Endodermal cell (in vitro differentiated cells): Measurements from ENCODE around the gene DCUN1D1. TPM values are rescaled to one million over a fixed set of nuclear protein-coding genes. Genes with fewer than 3 reads are reported as not detected.

ENCODE experiments used
- DNase-seq: peaks from one replicate; pipeline ENCODE4 v3.0.0-alpha.2; 2017
- H3K27ac ChIP-seq: 2 replicates; pipeline ENCODE4 v1.5.1; 2013; ENCODE audit warnings: mild to moderate bottlenecking, low read depth, low read length, moderate library complexity
- H3K27me3 ChIP-seq: 2 replicates; pipeline ENCODE4 v1.6.1; 2013; ENCODE audit warnings: mild to moderate bottlenecking, low read length, moderate library complexity; ENCODE audit not compliant: insufficient read depth, control insufficient read depth, poor library complexity, severe bottlenecking
- H3K36me3 ChIP-seq: 2 replicates; pipeline ENCODE4 v1.7.0; 2013; ENCODE audit warnings: mild to moderate bottlenecking, low read length, moderate library complexity; ENCODE audit not compliant: control insufficient read depth, insufficient read depth
- H3K4me1 ChIP-seq: one replicate; pipeline ENCODE4 v1.7.0; 2013; ENCODE audit warnings: low read length; ENCODE audit not compliant: control insufficient read depth, insufficient read depth
- H3K4me3 ChIP-seq: 2 replicates; pipeline ENCODE4 v1.5.1; 2013; ENCODE audit warnings: mild to moderate bottlenecking, low read length, moderate library complexity
- H3K9ac ChIP-seq: 2 replicates; pipeline ENCODE4 v1.6.1; 2013; ENCODE audit warnings: mild to moderate bottlenecking, low read length, moderate library complexity; ENCODE audit not compliant: poor library complexity, severe bottlenecking; ENCODE audit errors: extremely low read depth
- H3K9me3 ChIP-seq: 2 replicates; pipeline ENCODE4 v1.6.1; 2013; ENCODE audit warnings: mild to moderate bottlenecking, low read length, moderate library complexity; ENCODE audit not compliant: control insufficient read depth
- H3K27ac Mint-ChIP-seq: 2 replicates; pipeline ENCODE4 v1.8.0; 2020; ENCODE audit warnings: mixed read lengths
- H3K27me3 Mint-ChIP-seq: 2 replicates; pipeline ENCODE4 v1.8.0; 2021; ENCODE audit warnings: mild to moderate bottlenecking, mixed read lengths; ENCODE audit not compliant: insufficient read depth
- H3K36me3 Mint-ChIP-seq: 2 replicates; pipeline ENCODE4 v1.8.0; 2020; ENCODE audit warnings: low read depth, mixed read lengths
- H3K4me1 Mint-ChIP-seq: 2 replicates; pipeline ENCODE4 v1.8.0; 2020; ENCODE audit warnings: mixed read lengths
- H3K4me3 Mint-ChIP-seq: 2 replicates; pipeline ENCODE4 v1.8.0; 2020; ENCODE audit warnings: mild to moderate bottlenecking, moderate library complexity, mixed read lengths
- H3K9me3 Mint-ChIP-seq: 2 replicates; pipeline ENCODE4 v1.8.0; 2020; ENCODE audit warnings: mild to moderate bottlenecking, mixed read lengths
- WGBS, 2 experiments: methylation state at CpG; one replicate each; pipeline versions ENCODE4 v1.1.5 to v1.1.7; 2013; ENCODE audit warnings: missing lambda C conversion rate in 2 of 2, mixed read lengths in 1 of 2; ENCODE audit not compliant: insufficient coverage in 1 of 2, insufficient read length in 1 of 2; 5-methylcytosine and 5-hydroxymethylcytosine counted together
- total RNA-seq, 2 donors: library from RNA; stranded (reverse); fragmentation: NEBNext Ultra II Directional in 1 of 2; extraction: Animal tissue kit (Norgen Biotek cat#: 25700) in 1 of 2; gene quantifications; 2 replicates in 1 of 2; 3 replicates in 1 of 2; pipeline ENCODE4 v1.2.1, GENCODE V29; 2021
- TF ChIP-seq, protein P1 (sequence below): fragments of 200-600 bp; sonication (generic); conservative IDR thresholded peaks from 2 replicates; pipeline ENCODE4 v1.5.0; 2021; ENCODE audit warnings: antibody characterized with exemption, mild to moderate bottlenecking

DCUN1D1 gene
- total RNA-seq, 2 donors from 2014 or later = 59.6 to 65.6 TPM

GRCh38 chr3:182936918-182937285, 43.4 kb downstream of the DCUN1D1 start:
- no peak for DNase-seq
- H3K4me1 ChIP-seq = peaks cover 20% of the 10 kb centered on the region
- TF ChIP-seq, protein P1, sequence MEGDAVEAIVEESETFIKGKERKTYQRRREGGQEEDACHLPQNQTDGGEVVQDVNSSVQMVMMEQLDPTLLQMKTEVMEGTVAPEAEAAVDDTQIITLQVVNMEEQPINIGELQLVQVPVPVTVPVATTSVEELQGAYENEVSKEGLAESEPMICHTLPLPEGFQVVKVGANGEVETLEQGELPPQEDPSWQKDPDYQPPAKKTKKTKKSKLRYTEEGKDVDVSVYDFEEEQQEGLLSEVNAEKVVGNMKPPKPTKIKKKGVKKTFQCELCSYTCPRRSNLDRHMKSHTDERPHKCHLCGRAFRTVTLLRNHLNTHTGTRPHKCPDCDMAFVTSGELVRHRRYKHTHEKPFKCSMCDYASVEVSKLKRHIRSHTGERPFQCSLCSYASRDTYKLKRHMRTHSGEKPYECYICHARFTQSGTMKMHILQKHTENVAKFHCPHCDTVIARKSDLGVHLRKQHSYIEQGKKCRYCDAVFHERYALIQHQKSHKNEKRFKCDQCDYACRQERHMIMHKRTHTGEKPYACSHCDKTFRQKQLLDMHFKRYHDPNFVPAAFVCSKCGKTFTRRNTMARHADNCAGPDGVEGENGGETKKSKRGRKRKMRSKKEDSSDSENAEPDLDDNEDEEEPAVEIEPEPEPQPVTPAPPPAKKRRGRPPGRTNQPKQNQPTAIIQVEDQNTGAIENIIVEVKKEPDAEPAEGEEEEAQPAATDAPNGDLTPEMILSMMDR = no peak

DNA sequence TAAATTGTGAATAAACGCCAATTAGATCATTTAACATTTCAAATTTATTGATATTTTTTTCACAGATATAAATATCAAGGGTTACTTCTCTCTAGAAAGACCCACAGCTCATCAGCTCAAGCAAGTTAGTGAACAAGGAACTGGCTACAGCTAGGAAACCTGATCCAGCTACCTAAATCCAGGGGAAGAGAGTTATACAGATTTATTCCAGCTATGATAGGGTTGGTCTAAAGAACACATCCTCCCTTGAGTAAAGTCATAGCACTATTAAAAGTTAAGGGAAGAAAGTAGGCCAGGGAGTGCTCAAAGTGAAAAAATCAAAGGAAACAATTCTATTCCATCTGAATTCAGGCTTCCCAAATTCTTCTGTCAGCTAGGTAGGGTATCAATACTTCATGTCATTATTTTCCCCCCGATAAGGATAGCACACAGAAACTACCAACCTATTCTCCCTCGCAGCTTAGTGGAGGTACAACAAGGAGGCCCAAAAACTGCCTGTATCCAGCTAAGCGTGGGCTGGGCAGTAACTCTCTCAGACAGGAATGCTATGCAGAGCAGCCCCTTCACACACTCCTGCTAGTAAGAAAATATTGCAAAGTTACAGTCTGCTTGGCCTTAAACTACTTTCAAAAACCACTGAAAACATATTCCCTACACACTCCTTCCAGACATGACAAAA, 44.0 kb downstream of the DCUN1D1 start:
- Mint-ChIP-seq H3K27me3 (no peaks in the 10 kb centered on the region), H3K9me3 (peaks cover 12% of the 10 kb centered on the region), H3K36me3 (peaks cover 15% of the 10 kb centered on the region), H3K4me1 (peaks cover 50% of the 10 kb centered on the region), H3K4me3 (no peak overlapping the region), H3K27ac (no peak overlapping the region)
- Histone ChIP-seq H3K4me1 (peaks cover 20% of the 10 kb centered on the region), H3K36me3 (peaks cover 3% of the 10 kb centered on the region), H3K9me3 (peaks cover 11% of the 10 kb centered on the region), H3K27ac (no peak overlapping the region), H3K27me3 (no peaks in the 10 kb centered on the region), H3K4me3 (peak overlapping the region; percentile 28), H3K9ac (no peak overlapping the region)
- DNase-seq = no peak
- TF ChIP-seq, protein P1 = no peak
- 73 to 89% methylated on average over 2 to 4 of the region's 4 CpGs for WGBS, 2 experiments

More at GRCh38 chr3:182936918-182937285, 43.4 kb downstream of the DCUN1D1 start:
- no peak overlapping the region for H3K9ac ChIP-seq
- H3K27me3 ChIP-seq = no peaks in the 10 kb centered on the region
- no peak overlapping the region for H3K27ac Mint-ChIP-seq
- H3K36me3 Mint-ChIP-seq = peaks cover 12% of the 10 kb centered on the region
- no peak overlapping the region for H3K4me3 Mint-ChIP-seq
- H3K27me3 Mint-ChIP-seq = no peaks in the 10 kb centered on the region
- H3K9me3 ChIP-seq = peaks cover 11% of the 10 kb centered on the region
- no peak overlapping the region for H3K4me3 ChIP-seq
- H3K27ac ChIP-seq = no peak overlapping the region
- peaks cover 12% of the 10 kb centered on the region for H3K9me3 Mint-ChIP-seq
- peaks cover 3% of the 10 kb centered on the region for H3K36me3 ChIP-seq
- H3K4me1 Mint-ChIP-seq = peaks cover 50% of the 10 kb centered on the region
- 88% methylated on average over 1 of the region's 1 CpG; no CpG with 5 or more reads in 1 of the 2 experiments for WGBS, 2 experiments

DNA sequence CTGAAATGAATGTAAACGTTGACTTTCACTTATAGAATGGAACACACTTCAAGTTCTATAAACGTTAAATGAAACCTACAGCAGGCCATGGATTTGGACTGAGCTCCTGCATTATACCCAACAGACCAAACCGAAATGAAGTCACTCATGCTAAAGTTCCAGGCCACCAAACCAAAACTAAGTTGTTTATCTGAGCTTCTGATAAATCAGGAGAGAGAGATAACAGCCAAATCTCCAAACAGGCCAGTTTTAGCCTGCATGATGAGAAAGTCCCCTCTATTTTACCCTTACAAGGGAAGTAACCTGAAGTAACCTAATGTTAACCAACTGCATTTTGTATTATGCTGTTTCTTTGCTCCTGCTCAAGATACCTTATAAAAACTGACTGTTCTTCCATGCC, 44.5 kb downstream of the DCUN1D1 start:
- Histone ChIP-seq H3K4me1 (peaks cover 20% of the 10 kb centered on the region), H3K36me3 (peaks cover 3% of the 10 kb centered on the region), H3K27ac (no peak overlapping the region), H3K4me3 (peak overlapping the region; percentile 28), H3K27me3 (no peaks in the 10 kb centered on the region), H3K9ac (no peak overlapping the region), H3K9me3 (peaks cover 11% of the 10 kb centered on the region)
- no peak overlapping the region for H3K27ac Mint-ChIP-seq
- TF ChIP-seq, protein P1 = no peak
- WGBS, 2 experiments = 85 to 88% methylated on average over 3 of the region's 3 CpGs
- H3K27me3 Mint-ChIP-seq = no peaks in the 10 kb centered on the region
- peaks cover 12% of the 10 kb centered on the region for H3K9me3 Mint-ChIP-seq
- H3K4me1 Mint-ChIP-seq = peaks cover 48% of the 10 kb centered on the region
- DNase-seq = no peak
- peaks cover 15% of the 10 kb centered on the region for H3K36me3 Mint-ChIP-seq
- H3K4me3 Mint-ChIP-seq = no peak overlapping the region
